CD8-positive, alpha-beta memory T cell (primary cell): ENCODE data around the gene KISS1. TPM values are rescaled to one million over a fixed set of nuclear protein-coding genes. Genes with fewer than 3 reads are reported as not detected.
A peak's percentile ranks its signal among the peaks of the same experiment; 100 is the strongest.

Source experiments
- CTCF ChIA-PET: fragments of 350-600 bp; sonication (Branson Sonifier 250); formaldehyde crosslinking; loops from one replicate; lab custom pipeline; 2021; ENCODE audit warnings: antibody characterized with exemption; lab: Charles Lee
- POLR2A ChIA-PET: fragments of 350-600 bp; sonication (Branson Sonifier 250); formaldehyde crosslinking; loops from one replicate; lab custom pipeline; 2021; ENCODE audit warnings: antibody characterized with exemption; lab: Charles Lee
- DNase-seq, 5 donors: peaks; one replicate each; pipeline versions ENCODE4 v3.0.0 to v3.0.0-alpha.2; 2020 to 2022; ENCODE audit warnings: mixed read lengths in 1 of 5
- H3K27ac ChIP-seq: one replicate; pipeline ENCODE4 v1.7.0; 2013; ENCODE audit warnings: low read depth, mild to moderate bottlenecking, low read length, moderate library complexity
- H3K27me3 ChIP-seq: 2 replicates; pipeline ENCODE4 v1.7.0; 2013; ENCODE audit warnings: low read length, mild to moderate bottlenecking; ENCODE audit not compliant: insufficient read depth, poor library complexity, severe bottlenecking
- H3K36me3 ChIP-seq: 2 replicates; pipeline ENCODE4 v1.7.0; 2013; ENCODE audit warnings: mild to moderate bottlenecking, low read length, moderate library complexity; ENCODE audit not compliant: insufficient read depth
- H3K4me1 ChIP-seq: 2 replicates; pipeline ENCODE4 v1.7.0; 2013; ENCODE audit warnings: mild to moderate bottlenecking, low read length, moderate library complexity; ENCODE audit not compliant: insufficient read depth
- H3K4me3 ChIP-seq: 2 replicates; pipeline ENCODE4 v1.7.0; 2013; ENCODE audit warnings: mild to moderate bottlenecking, low read length
- H3K9me3 ChIP-seq: 2 replicates; pipeline ENCODE4 v1.7.0; 2013; ENCODE audit warnings: mild to moderate bottlenecking, low read length
- H3K27ac Mint-ChIP-seq, 8 donors: one replicate each; pipeline ENCODE4 v1.8.0; 2020 to 2021; ENCODE audit warnings: mixed read lengths in 8 of 8, mild to moderate bottlenecking in 6 of 8, inconsistent platforms in 3 of 8, moderate library complexity in 3 of 8
- H3K27me3 Mint-ChIP-seq, 2 donors: one replicate each; pipeline ENCODE4 v1.8.0; 2020 to 2021; ENCODE audit warnings: mixed read lengths in 2 of 2, mild to moderate bottlenecking in 1 of 2, moderate library complexity in 1 of 2
- H3K36me3 Mint-ChIP-seq, 3 donors: one replicate each; pipeline ENCODE4 v1.8.0; 2020 to 2021; ENCODE audit warnings: mixed read lengths in 3 of 3, inconsistent platforms in 1 of 3, mild to moderate bottlenecking in 1 of 3
- H3K4me1 Mint-ChIP-seq, 3 donors: one replicate each; pipeline ENCODE4 v1.8.0; 2020 to 2021; ENCODE audit warnings: mixed read lengths in 3 of 3, inconsistent platforms in 1 of 3, mild to moderate bottlenecking in 1 of 3
- H3K4me3 Mint-ChIP-seq, 7 donors: one replicate each; pipeline ENCODE4 v1.8.0; 2020 to 2021; ENCODE audit warnings: mixed read lengths in 7 of 7, mild to moderate bottlenecking in 6 of 7, moderate library complexity in 4 of 7, inconsistent platforms in 2 of 7
- H3K9me3 Mint-ChIP-seq, 5 donors: one replicate each; pipeline ENCODE4 v1.8.0; 2020 to 2022; ENCODE audit warnings: mixed read lengths in 5 of 5, mild to moderate bottlenecking in 3 of 5, moderate library complexity in 2 of 5, inconsistent platforms in 1 of 5
- polyA plus RNA-seq: library from polyadenylated mRNA; unstranded; fragments of 300-500 nt; fragmentation: Illumina TruSeq; gene quantifications from one replicate; pipeline ENCODE4 v1.2.3, GENCODE V29; 2021
- total RNA-seq, 2 experiments: library from RNA; stranded (reverse); gene quantifications; one replicate each; pipeline ENCODE4 v1.2.3, GENCODE V29; 2021

KISS1 gene
- total and polyA plus RNA-seq, 3 experiments from 2014 or later = not detected

DNA sequence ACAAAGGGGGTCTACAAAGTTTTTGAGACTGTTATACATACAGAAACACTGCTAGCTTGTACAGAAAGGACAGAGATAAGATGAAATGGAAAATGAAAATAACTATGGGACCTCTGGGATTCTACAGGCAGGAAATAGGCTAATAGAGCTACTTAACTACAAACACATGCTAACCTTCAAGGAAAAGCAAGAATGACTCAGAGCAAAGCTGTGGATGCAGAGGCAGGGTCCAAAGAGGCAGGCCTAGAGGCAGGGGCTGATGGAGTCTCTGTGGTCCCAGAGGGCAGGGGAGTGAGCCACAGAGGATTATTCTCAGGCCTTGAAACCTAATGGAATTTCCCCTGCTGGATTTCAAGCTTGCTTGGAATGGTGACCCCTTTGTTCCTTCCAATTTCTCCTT, 36.2 kb upstream of the KISS1 start:
- no peaks in the 10 kb centered on the region for H3K9me3 ChIP-seq
- H3K27ac ChIP-seq = no peak overlapping the region
- Mint-ChIP-seq H3K36me3 (peaks cover 0 to 2% (median 0%) of the 10 kb centered on the region in 3 donors), H3K4me1 (no peaks in the 10 kb centered on the region), H3K4me3 (no peak overlapping the region), H3K27ac (no peak overlapping the region), H3K9me3 (no peaks in the 10 kb centered on the region), H3K27me3 (peaks cover 8 to 11% of the 10 kb centered on the region in 2 donors)
- ChIA-PET CTCF (no interaction called here), POLR2A (no interaction called here)
- no peak for DNase-seq
- no peak overlapping the region for H3K4me3 ChIP-seq
- H3K36me3 ChIP-seq = no peaks in the 10 kb centered on the region
- H3K27me3 ChIP-seq = no peaks in the 10 kb centered on the region
- H3K4me1 ChIP-seq = no peaks in the 10 kb centered on the region

DNA sequence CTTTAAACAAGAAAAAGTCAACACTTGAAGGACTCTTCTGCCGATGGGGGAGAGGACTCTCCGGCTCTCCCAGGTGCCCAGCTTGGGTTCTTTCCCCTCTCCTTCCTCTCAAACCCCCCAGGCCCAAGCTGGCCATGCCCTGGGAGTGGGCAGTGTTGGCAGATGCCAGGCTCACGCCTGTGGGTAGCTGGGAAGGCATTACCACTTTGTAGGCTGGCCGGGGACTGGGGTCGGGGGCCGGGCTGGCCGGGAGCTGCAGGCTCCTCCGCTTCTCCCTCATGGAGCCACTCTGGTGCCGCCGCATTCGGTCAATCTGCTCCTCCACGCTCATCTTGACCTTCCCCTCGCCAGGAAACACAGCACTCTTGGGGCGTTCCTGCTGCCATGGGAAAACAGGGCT, 33.9 kb upstream of the KISS1 start:
- H3K27ac Mint-ChIP-seq = no peak overlapping the region
- H3K9me3 Mint-ChIP-seq = no peaks in the 10 kb centered on the region
- H3K4me1 Mint-ChIP-seq = no peaks in the 10 kb centered on the region
- DNase-seq = no peak
- H3K27me3 Mint-ChIP-seq = peaks cover 4 to 10% of the 10 kb centered on the region in 2 donors
- no peaks in the 10 kb centered on the region for H3K9me3 ChIP-seq
- POLR2A ChIA-PET = no interaction called here
- no peaks in the 10 kb centered on the region for H3K27me3 ChIP-seq
- H3K36me3 ChIP-seq = no peaks in the 10 kb centered on the region
- no peaks in the 10 kb centered on the region for H3K36me3 Mint-ChIP-seq
- H3K4me1 ChIP-seq = no peaks in the 10 kb centered on the region
- H3K27ac ChIP-seq = no peak overlapping the region
- no peak overlapping the region for H3K4me3 ChIP-seq
- H3K4me3 Mint-ChIP-seq = no peak overlapping the region
- CTCF ChIA-PET = no interaction called here

DNA sequence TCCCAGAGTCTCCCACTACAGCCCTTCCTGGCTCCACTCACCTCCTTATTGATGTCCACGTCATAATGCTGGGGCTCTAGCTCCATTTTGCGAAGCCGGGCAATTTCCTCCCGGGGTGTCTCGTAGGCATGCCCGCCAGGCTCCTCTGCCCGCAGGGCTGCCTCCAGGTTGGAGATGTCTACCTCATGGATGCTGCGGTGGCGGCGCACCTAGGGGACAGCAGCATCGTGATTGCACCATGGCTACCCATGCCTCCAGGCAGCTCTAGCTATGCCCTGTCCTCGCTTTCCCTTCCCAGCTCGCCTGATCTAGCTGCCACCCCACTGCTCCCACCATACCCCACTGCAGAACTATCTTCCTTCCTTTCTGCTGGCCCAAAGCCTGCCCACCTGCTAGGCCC, 32.6 kb upstream of the KISS1 start:
- CTCF ChIA-PET = interaction anchor here (0.8 kb wide), 1 partner anchor 22 kb away, joined by 4 read pairs; no protein-coding TSS in a partner anchor
- no peaks in the 10 kb centered on the region for H3K9me3 Mint-ChIP-seq
- H3K4me3 Mint-ChIP-seq = no peak overlapping the region
- no peaks in the 10 kb centered on the region for H3K36me3 Mint-ChIP-seq
- Histone ChIP-seq H3K27ac (no peak overlapping the region), H3K9me3 (no peaks in the 10 kb centered on the region), H3K4me1 (no peaks in the 10 kb centered on the region), H3K36me3 (no peaks in the 10 kb centered on the region), H3K27me3 (no peaks in the 10 kb centered on the region), H3K4me3 (no peak overlapping the region)
- no peak for DNase-seq
- no peaks in the 10 kb centered on the region for H3K4me1 Mint-ChIP-seq
- no peak overlapping the region for H3K27ac Mint-ChIP-seq
- H3K27me3 Mint-ChIP-seq = peaks cover 3 to 10% of the 10 kb centered on the region in 2 donors
- POLR2A ChIA-PET = no interaction called here

DNA sequence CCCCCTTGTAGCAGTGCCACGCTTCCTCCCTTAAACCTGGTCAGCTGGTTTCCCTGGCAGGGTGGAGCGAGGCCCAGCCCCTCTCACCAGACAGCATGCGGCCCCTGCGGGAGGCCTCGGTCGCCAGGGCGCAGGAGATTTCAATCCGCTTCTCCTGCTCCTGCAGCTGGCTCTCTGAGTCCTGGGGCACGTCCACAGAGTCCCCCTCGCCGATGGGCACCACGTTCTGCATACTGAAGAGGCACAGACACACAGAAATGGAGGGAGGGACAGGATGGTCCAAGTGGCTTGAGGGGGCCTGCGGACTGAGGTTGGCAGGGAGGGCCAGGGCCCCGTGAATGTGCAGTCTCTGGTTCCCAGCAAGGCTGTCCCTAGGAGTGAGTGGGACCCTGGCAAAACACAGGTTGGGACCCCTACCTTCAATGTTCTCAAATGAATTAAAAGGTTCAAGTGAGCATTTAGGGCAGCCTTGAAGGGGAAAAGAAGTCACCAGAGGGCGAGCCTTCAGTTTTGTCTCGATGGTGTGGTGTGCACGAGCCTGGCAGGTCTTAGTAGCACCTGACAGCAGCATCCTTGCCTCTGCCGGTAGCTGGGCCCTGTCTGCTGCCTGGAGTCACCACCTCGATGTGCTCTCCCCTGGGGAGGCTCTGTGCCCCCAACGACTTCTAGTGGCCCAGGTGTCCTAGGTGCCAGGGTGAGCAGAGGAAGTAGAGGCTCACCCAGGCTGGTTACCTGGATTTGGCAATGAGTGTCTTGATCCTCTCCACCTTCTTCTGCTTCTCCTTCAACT, 31.9 kb upstream of the KISS1 start:
- ChIA-PET CTCF (interaction anchor here (0.8 kb wide), 1 partner anchor 21 kb away, joined by 4 read pairs; no protein-coding TSS in a partner anchor), POLR2A (no interaction called here)
- Mint-ChIP-seq H3K4me3 (no peak overlapping the region), H3K27me3 (peaks cover 0 to 10% of the 10 kb centered on the region in 2 donors), H3K36me3 (no peaks in the 10 kb centered on the region), H3K27ac (no peak overlapping the region), H3K9me3 (no peaks in the 10 kb centered on the region), H3K4me1 (no peaks in the 10 kb centered on the region)
- DNase-seq = no peak
- Histone ChIP-seq H3K9me3 (no peaks in the 10 kb centered on the region), H3K36me3 (no peaks in the 10 kb centered on the region), H3K27me3 (no peaks in the 10 kb centered on the region), H3K4me3 (no peak overlapping the region), H3K27ac (no peak overlapping the region), H3K4me1 (no peaks in the 10 kb centered on the region)

DNA sequence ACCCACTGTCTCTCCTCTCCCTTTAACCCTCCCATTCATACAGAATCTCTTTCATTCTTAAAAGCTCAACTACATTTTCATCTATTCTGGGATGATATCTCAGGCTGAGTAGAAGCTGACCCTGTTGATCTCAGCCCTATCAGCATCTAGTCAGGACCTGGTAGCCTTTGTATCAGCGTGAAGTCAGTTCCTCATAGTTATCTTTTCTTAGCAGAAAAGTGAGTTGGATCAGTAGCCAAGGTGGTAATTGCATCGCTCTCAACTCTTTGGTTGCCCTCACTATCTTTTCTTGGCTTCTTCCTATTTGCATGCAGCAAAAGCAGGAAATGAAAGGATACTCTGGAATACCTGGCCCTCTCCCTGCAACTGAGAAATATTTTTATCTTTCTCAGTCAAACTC, 31.1 kb upstream of the KISS1 start:
- Mint-ChIP-seq H3K4me1 (no peaks in the 10 kb centered on the region), H3K27ac (peak overlapping the region in 1 of 8 donors; percentile 2), H3K9me3 (no peaks in the 10 kb centered on the region), H3K4me3 (no peak overlapping the region), H3K36me3 (no peaks in the 10 kb centered on the region), H3K27me3 (peaks cover 0 to 8% of the 10 kb centered on the region in 2 donors)
- Histone ChIP-seq H3K9me3 (no peaks in the 10 kb centered on the region), H3K27me3 (no peaks in the 10 kb centered on the region), H3K4me3 (no peak overlapping the region), H3K4me1 (no peaks in the 10 kb centered on the region), H3K27ac (no peak overlapping the region), H3K36me3 (no peaks in the 10 kb centered on the region)
- DNase-seq = no peak
- CTCF ChIA-PET = no interaction called here
- POLR2A ChIA-PET = no interaction called here

DNA sequence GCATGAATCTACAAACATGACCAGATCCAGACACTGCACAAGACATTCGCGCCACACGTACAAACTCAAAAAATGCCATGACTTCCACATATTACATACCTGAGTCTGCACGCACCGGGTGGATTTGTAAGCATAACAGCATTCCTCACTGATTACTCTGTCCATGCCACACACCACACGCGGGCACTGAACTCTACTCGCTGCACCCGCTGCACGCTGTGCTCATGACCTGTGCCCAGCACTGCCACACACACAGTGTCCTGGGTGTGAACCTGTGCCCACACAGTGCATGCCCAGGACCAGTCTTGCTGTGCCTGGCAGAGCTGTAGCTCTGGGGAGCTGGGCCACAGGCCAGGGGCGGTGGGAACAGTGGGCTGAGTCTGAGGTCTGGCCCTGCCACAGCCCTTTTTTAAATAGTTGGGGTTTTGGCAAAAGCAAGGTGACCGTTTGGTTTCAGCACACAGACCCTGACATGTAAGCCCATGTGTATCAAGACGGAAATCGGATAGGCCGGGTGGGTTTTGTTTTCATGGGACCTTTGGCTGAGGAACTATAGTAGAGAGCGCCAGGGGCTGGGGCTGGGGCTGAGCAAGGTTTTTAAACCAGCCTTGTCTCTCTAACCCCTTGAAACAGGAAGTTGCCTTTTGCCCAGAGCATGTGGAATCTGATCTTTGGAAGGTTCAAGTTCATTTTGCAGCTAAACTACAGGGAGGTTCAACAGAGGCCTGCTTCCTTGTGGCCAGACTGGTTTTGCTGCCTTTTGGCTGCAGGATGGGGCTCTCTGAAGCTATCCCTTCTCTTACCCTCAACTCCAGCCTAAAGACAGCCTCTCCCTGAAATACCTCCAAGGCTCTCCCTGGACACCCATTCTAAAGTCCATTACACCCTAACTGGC, 29.8 kb upstream of the KISS1 start:
- Histone ChIP-seq H3K4me1 (no peaks in the 10 kb centered on the region), H3K4me3 (no peak overlapping the region), H3K27me3 (no peaks in the 10 kb centered on the region), H3K27ac (no peak overlapping the region), H3K36me3 (no peaks in the 10 kb centered on the region), H3K9me3 (no peaks in the 10 kb centered on the region)
- Mint-ChIP-seq H3K27ac (no peak overlapping the region), H3K36me3 (no peaks in the 10 kb centered on the region), H3K27me3 (peaks cover 0 to 7% of the 10 kb centered on the region in 2 donors), H3K9me3 (no peaks in the 10 kb centered on the region), H3K4me1 (no peaks in the 10 kb centered on the region), H3K4me3 (no peak overlapping the region)
- ChIA-PET CTCF (no interaction called here), POLR2A (no interaction called here)
- no peak for DNase-seq

DNA sequence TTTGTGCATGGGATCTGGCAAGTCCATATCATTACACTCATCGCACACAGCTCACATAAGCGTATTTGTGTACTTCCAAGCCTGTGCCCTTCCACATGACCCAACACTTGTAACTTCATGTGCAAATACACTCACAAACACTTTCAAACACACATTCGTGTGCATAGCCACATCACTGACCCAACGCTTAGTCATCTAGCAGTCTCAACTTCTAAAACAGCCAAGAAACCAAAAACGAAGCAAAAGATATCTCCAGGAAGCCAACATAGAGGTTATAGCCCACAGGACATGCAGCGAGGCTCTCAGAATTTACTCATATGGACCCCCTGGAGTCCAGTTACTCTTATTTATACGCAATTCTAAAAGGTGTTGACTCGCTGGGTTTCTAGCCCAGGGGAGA, 28.4 kb upstream of the KISS1 start:
- H3K36me3 Mint-ChIP-seq = no peaks in the 10 kb centered on the region
- peaks cover 4 to 5% of the 10 kb centered on the region in 2 donors for H3K27me3 Mint-ChIP-seq
- Histone ChIP-seq H3K4me3 (no peak overlapping the region), H3K27ac (no peak overlapping the region), H3K4me1 (no peaks in the 10 kb centered on the region), H3K9me3 (no peaks in the 10 kb centered on the region), H3K36me3 (no peaks in the 10 kb centered on the region), H3K27me3 (no peaks in the 10 kb centered on the region)
- CTCF ChIA-PET = no interaction called here
- no peaks in the 10 kb centered on the region for H3K9me3 Mint-ChIP-seq
- POLR2A ChIA-PET = no interaction called here
- DNase-seq = no peak
- H3K27ac Mint-ChIP-seq = no peak overlapping the region
- no peaks in the 10 kb centered on the region for H3K4me1 Mint-ChIP-seq
- no peak overlapping the region for H3K4me3 Mint-ChIP-seq
